ENCODE measurements around the gene ATP6V0D1.

ATP6V0D1 gene

GRCh38 chr16:67409631-67410030, 71.3 kb downstream of the ATP6V0D1 start:
- Histone ChIP-seq H3K36me3 (ENCODE audit: insufficient read depth, low read length) (no peaks in the 10 kb centered on the region), H3K4me3 (ENCODE audit: low read depth, low read length, poor library complexity, severe bottlenecking) (no peak overlapping the region)

GRCh38 chr16:67407788-67408452, 73.0 kb downstream of the ATP6V0D1 start:
- Histone ChIP-seq H3K9me3 (ENCODE audit: low read length) (no peaks in the 10 kb centered on the region), H3K36me3 (ENCODE audit: insufficient read depth, low read length) (no peaks in the 10 kb centered on the region), H3K4me1 (ENCODE audit: insufficient read depth, low read length, severe bottlenecking) (no peaks in the 10 kb centered on the region), H3K27me3 (ENCODE audit: insufficient read depth, low read length) (no peaks in the 10 kb centered on the region; the same call in 1 of the 2 replicates), H4K20me1 (ENCODE audit: insufficient read depth, low read length) (no peaks in the 10 kb centered on the region), H3F3A (ENCODE audit: insufficient read depth, low read length) (no peaks in the 10 kb centered on the region), H3K9ac (ENCODE audit: low read length) (no peak overlapping the region), H3K27ac (ENCODE audit: low read depth, low read length, poor library complexity, severe bottlenecking) (no peak overlapping the region), H3K79me2 (ENCODE audit: insufficient read depth, low read length) (no peaks in the 10 kb centered on the region), H3K4me3 (ENCODE audit: low read depth, low read length, poor library complexity, severe bottlenecking) (no peak overlapping the region), H3K4me2 (ENCODE audit: low read length) (no peak overlapping the region), H2AFZ (ENCODE audit: low read length) (no peak overlapping the region), H3K9me2 (ENCODE audit: low read depth, low read length) (no peaks in the 10 kb centered on the region)
- TF ChIP-seq EZH2 (IDR thresholded peaks at IDR 0.05; ENCODE audit: borderline replicate concordance, low read length) = no peak

More at GRCh38 chr16:67409631-67410030, 71.3 kb downstream of the ATP6V0D1 start:
- no peak overlapping the region for H3K27ac ChIP-seq (ENCODE audit: low read depth, low read length, poor library complexity, severe bottlenecking)
- H3K9me3 ChIP-seq (ENCODE audit: low read length) = no peaks in the 10 kb centered on the region
- H3K27me3 ChIP-seq (ENCODE audit: insufficient read depth, low read length) = no peaks in the 10 kb centered on the region
- no peak overlapping the region for H3K9ac ChIP-seq (ENCODE audit: low read length)
- no peaks in the 10 kb centered on the region for H4K20me1 ChIP-seq (ENCODE audit: insufficient read depth, low read length)
- no peaks in the 10 kb centered on the region for H3F3A ChIP-seq (ENCODE audit: insufficient read depth, low read length)
- TF ChIP-seq EZH2 (IDR thresholded peaks at IDR 0.05; ENCODE audit: borderline replicate concordance, low read length) (no peak), CTCF (IDR thresholded peaks at IDR 0.05; ENCODE audit: low read length) (no peak)
- no peak overlapping the region for H2AFZ ChIP-seq (ENCODE audit: low read length)
- no peak overlapping the region for H3K4me2 ChIP-seq (ENCODE audit: low read length)
- no peaks in the 10 kb centered on the region for H3K9me2 ChIP-seq (ENCODE audit: low read depth, low read length)
- no peaks in the 10 kb centered on the region for H3K4me1 ChIP-seq (ENCODE audit: insufficient read depth, low read length, severe bottlenecking)
- no peaks in the 10 kb centered on the region for H3K79me2 ChIP-seq (ENCODE audit: insufficient read depth, low read length)

GRCh38 chr16:67407176-67407787, 73.7 kb downstream of the ATP6V0D1 start:
- TF ChIP-seq EZH2 (IDR thresholded peaks at IDR 0.05; ENCODE audit: borderline replicate concordance, low read length) = no peak
- no peak for TF ChIP-seq CTCF (IDR thresholded peaks at IDR 0.05; ENCODE audit: low read length)
- H3K9me2 ChIP-seq (ENCODE audit: low read depth, low read length) = no peaks in the 10 kb centered on the region
- no peaks in the 10 kb centered on the region for H3K36me3 ChIP-seq (ENCODE audit: insufficient read depth, low read length)
- H3K4me1 ChIP-seq (ENCODE audit: insufficient read depth, low read length, severe bottlenecking) = no peaks in the 10 kb centered on the region
- no peak overlapping the region for H3K4me3 ChIP-seq (ENCODE audit: low read depth, low read length, poor library complexity, severe bottlenecking)
- no peaks in the 10 kb centered on the region for H4K20me1 ChIP-seq (ENCODE audit: insufficient read depth, low read length)
- H2AFZ ChIP-seq (ENCODE audit: low read length) = no peak overlapping the region
- no peak overlapping the region for H3K4me2 ChIP-seq (ENCODE audit: low read length)
- no peak overlapping the region for H3K9ac ChIP-seq (ENCODE audit: low read length)
- no peaks in the 10 kb centered on the region for H3F3A ChIP-seq (ENCODE audit: insufficient read depth, low read length)
- H3K79me2 ChIP-seq (ENCODE audit: insufficient read depth, low read length) = no peaks in the 10 kb centered on the region
- no peaks in the 10 kb centered on the region for H3K9me3 ChIP-seq (ENCODE audit: low read length)
- H3K27me3 ChIP-seq (ENCODE audit: insufficient read depth, low read length) = no peaks in the 10 kb centered on the region; the same call in 1 of the 2 replicates
- H3K27ac ChIP-seq (ENCODE audit: low read depth, low read length, poor library complexity, severe bottlenecking) = no peak overlapping the region
